HG03520 (cell line): ENCODE data around the gene CNIH2.
A peak's percentile ranks its signal among the peaks of the same experiment; 100 is the strongest.
"Not testable (repeated sequence)": the region's sequence is repeated elsewhere in the genome, so short reads cannot be mapped to it uniquely, and the experiment has no call there.

Experiments
- ATAC-seq: cut with Tn5 transposase; IDR thresholded peaks from one replicate; pipeline ENCODE4 v1.9.1; 2021; ENCODE audit warnings: mild to moderate bottlenecking, moderate library complexity; ENCODE audit not compliant: unreplicated experiment

CNIH2 gene

DNA sequence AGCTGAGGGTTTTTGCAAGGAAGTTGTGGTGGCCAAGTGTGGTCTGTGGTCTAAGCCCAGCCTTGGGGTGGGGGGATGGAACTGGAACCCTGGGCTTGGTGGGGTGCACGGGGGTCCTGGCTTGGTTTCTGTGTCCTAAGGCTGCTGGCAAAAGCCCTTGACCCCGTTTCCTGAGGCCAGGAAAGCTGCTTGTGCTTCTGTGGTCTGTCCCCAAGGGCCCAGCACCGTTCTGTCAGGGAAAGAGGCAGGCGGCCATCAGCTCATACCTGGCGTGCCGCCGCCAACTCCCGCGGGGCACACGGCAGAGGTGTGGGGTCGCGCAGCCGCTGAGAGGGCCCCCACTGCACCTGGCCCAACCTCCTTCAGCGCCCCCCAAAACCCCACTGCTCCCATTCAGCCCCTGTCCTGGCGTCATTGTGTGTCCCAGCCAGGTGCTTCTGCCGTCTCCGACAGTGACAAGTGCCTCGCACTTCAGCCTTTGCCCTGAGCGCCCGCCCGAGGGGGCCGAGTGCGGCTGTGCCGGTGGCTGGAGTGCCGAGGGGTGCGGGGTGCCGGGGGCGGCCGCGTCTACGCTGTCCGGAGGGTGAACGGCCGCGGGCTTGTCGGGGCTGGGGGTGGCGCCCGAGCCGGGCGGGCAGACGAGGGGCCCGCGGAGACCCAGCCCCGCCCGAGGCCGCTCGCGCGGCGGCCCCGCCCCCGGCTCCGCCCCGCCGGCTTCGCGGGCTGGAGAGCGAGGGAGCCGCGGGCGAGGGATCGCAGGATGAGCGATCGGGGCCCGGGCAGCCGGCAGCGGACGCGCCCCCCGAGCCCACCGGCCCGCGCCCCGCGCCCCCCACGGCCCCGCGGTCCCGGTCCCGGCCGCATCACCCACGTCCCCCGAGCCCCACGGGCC is at the start of gene CNIH2:
Gene CNIH2 (plus strand): TSS at position 705 of the 892 bp plus-strand sequence. CDS start 282 bp downstream, outside the sequence.
- no peak for ATAC-seq

DNA sequence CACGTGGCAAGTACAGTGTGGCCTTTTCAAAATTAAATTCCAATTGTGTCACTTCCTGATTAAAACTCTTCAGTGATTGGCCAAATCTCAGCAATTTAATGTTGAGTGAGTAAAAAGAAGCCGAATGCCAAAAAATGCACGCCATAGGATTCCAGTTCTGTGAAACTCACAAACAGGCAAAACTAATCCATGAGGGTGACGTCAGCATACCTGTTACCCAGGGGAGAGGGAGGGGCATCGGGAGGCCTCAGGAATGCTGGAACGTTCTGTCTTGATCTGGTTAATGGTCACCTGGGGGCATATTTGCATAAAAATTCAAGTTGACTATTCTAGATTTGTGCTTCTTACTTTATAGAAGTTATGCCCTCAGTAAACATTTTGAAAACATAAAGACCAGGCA is 49.5 kb upstream of the CNIH2 start:
- no peak for ATAC-seq

DNA sequence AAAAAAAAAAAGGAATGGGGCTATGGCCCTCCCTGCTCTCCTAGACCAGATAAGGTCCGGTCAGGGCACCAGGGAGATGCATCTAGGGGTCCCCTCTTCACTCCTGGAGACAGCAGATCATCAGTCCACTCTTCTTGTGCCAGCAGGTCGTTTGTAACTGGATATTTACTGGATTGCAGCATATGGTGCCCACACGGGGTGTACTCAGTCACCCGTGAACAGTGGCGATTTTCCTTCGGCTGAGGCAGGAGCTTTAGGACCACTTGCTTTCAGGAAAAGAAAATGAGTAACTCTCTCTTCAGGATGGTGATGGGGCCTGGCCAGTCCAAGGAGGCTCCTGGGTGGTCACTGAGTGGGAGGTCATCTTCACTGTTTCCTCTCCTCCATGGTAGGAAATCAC is 47.8 kb upstream of the CNIH2 start:
- no peak for ATAC-seq

DNA sequence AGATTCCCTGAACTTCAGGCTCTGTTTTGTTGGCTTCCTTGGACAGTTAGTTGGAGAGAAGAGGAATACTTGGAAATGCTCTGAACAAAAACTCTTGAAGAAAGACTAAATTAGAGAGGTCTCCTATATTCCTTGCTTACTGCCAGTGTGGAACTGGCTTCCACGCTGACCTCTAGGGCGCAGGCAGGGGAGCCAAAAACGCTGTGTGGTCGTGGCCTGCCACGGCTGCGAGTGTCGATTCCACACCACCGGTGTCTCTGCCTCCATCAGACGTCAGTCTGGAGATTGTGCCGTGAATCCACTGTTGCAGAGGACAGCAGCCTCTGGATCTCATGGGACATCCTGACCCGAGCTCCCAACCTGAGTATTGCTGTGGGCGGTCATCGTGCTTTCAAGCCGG is 47.0 kb upstream of the CNIH2 start:
- ATAC-seq, result no peak

DNA sequence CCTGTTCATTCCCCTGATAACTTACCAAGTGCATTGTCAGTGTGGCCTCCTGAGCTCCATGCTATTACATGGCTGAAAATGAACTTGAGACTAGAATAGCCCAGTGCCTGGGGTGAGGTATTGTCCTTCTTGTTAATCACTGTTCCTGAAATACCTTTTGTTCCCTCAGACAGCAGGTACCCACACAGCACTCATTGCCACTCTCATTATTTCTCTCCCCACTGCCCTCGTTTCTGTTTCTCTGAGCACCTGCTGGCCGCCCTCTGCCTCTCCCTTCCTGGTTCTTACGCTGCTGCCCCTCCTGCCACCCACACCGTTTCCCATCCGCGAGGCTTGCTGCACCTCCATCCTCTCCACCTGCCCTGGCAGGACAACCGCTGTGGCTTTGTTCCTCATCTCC is 46.4 kb upstream of the CNIH2 start:
- no peak for ATAC-seq

DNA sequence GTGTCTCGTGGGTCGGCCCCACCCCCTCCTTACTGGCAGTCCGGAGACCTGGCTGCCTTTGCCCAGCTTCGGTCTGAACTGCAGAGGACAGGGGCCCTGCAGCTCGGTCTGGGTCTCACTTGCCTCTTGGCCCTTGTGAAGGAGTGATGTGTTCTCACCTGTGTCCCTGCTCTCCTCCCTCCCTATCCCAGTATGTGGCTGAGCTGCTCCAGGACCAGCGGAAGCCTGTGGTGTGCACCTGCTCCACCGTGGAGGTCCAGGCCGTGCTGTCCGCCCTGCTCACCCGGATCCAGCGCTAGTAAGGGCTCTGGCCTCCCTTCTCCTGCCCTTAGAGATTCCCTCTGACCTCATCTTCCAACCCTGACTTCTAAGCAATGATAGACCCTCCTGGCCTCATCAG is 45.2 kb upstream of the CNIH2 start:
- ATAC-seq, result no peak

DNA sequence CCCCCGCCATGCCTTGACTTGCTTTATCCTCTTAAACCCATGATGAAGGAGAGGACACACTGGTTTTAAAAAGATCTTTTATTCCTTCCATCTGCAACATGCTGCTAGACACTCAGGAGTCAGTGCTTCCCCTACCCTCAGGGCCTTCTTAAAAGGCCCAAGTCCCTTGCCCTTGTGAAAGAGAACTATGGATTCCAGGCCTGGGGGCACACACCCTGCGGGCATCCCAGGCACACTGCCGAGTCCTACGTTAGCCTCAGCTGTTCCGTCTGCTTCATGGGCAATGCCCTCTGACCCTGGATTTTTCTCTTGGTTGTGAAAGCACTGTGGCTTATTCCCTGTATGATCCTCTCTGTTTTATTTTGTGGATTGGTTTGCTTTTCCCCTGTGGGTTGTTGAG is 44.7 kb upstream of the CNIH2 start:
- no peak for ATAC-seq

DNA sequence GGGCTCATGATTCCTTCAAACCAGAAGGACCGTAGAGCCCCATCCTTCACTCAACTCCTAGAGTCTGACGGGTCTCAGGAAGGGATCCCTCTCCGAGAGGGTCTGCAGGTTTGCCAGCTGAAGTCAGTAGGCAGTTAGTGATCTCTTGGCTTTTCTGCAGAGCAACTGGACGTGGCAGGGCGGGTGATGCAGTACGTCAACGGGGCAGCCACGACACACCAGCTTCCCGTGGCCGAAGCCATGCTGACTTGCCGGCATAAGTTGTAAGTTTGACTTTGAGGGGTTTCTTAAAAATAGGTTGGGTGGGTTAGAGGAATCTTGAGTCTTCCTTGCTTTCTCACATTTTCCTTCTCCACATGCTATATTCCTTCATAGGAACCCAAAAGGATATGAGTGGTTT is 42.8 kb upstream of the CNIH2 start:
- no peak for ATAC-seq

DNA sequence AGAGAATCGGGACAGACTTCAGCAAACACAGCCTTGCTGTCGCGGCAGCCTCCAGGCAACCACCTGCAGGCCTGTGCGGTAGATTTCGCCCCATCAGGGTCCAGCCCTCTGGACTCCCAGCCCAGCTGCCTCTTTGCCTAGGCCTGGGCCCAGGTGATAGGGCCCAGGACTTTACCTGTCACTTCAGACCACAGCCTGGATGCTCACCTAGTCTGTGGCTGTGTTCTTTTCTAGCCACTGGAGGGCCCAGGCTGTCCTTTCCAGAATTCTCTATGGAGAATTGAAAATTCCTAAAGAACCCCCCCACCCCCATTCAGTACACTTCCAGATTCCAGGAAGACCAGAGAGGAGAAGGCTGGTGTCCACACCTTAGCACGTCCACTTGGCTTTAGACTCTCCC is 40.1 kb upstream of the CNIH2 start:
- ATAC-seq, result no peak

DNA sequence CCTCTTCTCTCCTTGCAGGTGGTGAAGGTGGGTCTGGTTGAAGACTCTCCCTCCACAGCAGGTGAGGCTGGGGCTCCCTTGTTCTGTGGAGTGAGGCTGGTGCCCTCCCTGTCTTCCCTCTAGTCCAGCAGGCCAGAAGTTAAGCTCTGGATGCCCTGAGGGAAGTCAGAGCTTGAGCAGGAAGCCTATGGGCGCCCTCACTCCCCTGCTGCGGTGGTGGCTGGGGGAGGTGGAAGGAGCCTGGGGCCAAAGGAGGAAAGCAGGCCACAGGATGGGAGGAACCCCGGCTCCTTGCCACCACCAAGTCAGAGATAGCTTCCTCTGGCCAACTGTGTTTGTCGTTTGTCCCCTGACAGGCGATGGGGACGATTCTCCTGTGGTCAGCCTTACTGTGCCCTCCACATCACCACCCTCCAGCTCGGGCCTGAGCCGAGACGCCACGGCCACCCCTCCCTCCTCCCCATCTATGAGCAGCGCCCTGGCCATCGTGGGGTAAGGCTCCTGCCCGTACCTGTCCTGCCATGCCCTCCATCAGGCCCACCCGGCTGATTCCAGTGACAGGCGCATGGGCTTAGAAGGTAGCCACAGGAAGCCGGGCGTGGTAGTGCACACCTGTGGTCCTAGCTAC is 39.1 kb upstream of the CNIH2 start:
- no peak for ATAC-seq

DNA sequence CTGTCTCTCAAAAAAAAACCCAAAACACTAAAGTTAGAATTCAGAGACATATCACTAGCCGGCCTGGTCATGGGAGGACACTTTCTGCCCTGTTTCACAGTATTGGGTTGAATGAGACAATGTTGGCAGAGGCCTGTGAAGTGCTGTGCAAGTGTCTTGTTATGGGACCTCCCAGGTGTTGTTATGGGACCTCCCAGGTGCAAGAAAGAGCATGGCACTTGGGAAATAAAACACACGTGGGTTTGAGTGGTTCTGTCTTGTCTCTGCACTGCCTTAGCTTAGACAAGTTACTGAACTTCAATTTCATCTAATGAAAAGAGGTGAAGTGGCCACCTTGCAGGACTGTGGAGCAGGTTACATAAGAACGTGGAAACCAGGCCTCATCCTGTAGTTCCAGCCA is 38.5 kb upstream of the CNIH2 start:
- no peak for ATAC-seq

DNA sequence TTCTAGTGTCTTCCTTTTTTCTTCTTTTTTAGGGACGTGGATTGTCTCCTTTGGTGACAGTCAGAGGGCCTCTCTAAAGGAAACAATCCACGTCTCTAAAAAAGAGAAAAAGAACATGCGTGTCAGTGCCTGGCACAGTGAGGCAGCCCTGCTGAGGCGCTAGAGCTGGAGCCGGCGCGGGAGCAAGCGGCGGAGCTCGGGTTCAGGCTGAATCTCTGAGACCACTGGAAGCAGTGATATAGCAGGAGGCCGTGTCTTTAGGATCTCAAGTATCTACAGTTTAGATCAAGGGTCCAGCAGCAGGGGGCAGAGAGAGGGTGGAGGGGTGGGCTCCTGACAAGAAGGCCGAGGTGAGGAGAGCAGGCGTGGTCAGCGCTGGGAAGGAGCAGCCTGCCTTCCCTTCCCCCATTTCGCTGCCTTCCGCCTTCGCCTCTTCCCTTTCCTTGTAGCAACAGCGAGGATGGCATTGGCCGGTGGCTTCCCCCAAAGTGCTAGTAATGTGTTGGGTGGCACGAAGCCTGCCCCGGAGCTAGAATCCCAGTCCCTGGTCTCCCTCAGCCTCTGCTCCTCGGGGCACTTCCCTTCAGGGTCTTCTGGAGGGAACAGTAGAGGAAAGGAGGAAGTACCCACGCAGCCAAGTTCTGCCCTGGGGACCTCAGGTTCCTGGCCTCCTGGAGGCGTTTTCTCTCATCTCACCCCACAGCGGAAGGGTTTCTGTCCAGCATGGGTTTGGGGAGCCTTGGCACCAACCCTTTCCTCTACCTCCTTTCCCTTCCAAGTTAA is 37.8 kb upstream of the CNIH2 start:
- ATAC-seq, result no peak

DNA sequence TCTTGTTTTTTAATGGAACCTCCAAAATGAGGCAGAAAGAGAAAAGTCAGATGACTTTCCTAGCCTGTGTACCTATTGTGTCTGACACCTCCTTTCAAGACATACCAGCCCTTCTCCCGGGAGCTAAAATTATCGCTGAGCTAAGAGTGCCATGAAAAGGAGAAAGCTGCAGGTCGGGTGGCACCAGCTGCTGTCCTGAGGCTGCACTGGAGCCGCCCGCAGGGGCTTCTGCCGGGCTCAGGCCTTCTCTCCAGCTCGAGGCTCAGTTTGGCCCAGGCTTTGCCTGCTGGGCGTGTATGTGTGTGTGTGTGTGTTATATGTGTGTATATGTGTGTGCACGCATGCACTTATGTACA is 37.2 kb upstream of the CNIH2 start:
- ATAC-seq, result no peak

DNA sequence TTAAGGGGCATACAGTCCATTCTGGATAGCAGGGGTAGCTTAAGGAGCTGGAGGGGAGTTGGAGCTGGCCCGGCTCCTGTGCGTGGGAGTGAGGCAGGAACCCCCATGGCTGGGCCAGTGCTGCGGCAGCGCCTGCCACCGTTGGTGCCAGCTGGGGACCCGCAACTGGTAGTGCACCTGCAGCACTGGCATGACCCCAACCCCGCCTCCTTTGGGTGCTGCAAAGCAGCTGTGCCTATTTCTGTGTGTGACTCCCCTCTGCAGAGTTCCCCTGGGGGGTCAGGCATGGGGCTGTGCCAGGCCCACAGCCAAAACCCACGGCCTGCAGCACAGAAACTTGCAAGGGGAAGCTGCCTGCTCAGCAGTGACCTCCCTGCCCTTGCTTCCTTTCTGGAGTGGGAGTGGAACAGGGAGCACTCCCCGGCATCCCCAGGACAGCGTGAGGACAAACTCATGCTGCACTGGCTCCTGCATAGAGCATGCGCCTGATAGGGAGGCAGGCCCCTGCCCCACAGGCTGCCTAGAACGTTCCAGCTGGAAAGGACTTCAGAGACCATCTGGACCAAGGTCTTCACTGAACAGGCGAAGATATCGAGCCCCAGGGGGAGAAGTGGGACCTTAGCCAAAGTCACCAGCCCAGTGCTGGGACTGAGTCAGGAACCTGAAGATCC is 35.7 kb upstream of the CNIH2 start:
- ATAC-seq, result no peak

DNA sequence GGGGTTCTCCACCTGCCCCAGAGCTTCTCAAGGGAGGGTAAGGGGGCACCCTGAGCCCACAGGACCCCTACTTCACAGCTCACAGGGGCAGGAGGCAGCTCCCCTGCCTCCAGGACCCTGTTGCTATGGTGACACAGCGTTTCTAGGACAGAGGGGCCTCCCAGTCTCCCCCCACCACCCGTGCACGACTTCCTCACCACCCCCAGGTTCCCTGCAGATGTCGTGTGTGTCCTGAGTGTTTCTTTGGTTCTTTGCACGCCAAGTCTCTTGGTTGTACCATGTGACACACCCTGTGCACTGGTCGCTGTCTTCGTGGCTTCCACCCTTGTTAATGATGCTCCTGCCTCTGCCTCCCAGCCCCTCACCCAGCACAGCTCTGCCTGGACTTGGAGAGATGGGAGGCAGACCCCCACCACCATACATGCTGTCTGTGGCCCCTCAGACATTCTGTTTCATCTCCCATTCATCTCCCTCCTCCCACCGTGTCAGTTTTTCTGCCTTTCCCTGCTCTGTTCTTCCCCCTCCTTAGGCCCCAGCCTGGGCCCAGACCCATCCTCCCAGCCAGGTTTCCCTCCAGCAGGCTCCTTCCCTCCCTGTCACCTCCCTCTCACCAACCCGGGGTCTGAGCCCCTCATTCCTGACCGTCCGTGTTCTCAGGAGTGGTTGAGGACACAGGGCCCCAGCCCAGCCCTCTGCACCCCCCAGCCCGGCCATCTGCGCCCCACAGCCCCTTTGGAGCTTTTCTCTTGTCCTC is 34.0 kb upstream of the CNIH2 start:
- no peak for ATAC-seq

DNA sequence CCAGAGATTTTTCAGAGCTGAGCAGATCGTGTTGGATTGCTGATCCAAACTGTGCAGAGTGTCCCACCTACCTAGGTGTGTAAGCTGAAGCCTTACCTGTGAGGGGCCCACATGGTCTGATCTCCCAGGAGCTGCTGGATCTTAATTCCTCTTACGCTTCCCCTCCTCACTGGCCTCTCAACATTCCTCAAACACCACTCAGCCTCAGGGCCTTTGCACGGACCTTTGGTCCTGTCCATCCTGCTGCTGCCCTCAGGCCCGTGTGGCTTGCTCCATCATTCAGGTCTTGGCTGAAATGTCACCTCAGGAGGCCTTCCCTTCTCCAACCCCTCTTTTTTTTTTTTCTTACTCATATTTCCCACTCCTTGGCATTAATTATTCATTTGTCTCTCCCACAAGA is 30.7 kb upstream of the CNIH2 start:
- no peak for ATAC-seq

DNA sequence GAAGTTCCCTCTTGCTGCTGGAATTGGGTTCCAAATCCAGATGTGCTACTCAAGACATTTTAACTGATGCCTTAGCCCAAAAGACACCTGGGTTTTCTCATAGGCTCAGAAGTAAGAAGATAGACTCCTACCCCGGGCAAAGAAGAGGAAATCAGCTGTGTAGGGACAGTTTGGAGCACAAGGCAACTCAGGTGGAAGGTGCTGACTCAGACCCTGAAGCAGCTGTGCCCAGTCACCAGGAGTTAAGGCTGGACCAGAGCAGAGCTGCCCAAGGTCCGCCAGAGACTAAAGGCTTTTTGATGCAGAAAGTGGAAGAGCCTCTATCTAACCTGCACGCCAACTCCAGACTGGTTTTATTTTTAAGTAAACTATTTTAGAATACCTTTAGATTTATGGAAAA is 30.2 kb upstream of the CNIH2 start:
- no peak for ATAC-seq

DNA sequence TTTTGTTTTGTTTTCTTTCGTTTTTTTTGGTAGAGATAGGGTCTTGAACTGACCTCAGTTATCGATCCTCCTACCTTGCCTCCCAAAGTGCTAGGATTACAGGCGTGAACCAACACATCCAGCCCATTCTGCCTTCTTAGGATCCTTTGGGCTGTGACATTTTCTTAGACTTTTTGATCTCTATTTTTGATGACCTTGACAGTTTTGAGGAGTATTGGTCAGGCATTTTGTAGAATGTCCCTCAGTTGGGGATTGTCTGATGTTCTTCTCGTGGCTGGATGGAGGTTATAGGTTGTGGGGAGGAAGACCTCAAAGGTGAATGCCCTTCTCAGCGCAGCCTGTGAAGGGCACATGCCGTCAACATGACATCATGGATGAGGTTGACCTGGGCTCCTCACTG is 29.1 kb upstream of the CNIH2 start:
- no peak for ATAC-seq

DNA sequence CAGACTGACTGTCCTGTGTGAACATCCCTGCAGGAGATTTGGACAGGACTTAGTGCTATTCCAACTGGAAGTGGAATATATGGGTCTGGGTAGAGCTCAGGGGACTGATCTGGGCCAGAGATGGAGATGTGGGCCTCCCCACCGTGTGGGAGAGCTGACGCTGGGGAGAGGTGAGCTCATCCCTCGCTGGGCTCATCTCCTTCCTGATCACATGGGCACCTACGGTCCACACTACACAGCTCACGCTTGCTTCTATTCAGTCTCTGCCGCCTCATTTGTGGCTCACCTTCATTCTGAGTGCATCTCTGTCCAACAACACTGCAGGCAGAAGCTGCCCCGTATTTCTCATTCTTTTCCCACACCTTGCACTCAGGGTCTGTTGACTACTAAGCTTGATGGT is 26.2 kb upstream of the CNIH2 start:
- ATAC-seq, result no peak

DNA sequence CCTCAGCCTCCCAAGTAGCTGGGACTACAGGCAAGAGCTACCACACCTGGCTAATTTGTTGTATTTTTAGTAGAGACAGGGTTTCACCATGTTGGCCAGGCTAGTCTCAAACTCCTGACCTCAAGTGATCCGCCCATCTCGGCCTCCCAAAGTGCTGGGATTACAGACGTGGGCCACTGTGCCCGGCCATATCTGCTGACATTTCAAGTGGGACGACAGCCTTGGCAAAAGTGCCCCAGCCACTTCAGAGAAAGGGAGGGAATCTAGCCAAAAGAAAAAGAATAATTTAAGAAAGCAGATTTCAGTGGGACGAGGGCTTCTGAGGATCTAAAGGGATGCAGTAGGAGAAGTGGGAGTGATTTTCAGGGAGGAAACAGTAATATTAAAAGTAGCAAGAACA is 24.9 kb upstream of the CNIH2 start:
- ATAC-seq, result not testable (repeated sequence)

DNA sequence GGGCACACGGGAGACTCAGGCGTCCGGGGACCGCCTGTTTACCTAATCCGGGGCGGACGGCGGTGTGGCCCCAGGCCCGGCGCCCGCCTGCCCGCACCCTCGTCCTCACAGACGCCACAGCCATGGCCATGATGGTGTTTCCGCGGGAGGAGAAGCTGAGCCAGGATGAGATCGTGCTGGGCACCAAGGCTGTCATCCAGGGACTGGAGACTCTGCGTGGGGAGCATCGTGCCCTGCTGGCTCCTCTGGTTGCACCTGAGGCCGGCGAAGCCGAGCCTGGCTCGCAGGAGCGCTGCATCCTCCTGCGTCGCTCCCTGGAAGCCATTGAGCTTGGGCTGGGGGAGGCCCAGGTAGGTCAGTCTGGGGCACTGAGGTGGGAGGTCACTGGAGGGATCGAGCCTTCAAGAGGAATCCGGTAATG is 19.5 kb upstream of the CNIH2 start:
- peak; percentile 4 for ATAC-seq
